ENCODE results near the gene LMAN2L.

Gene LMAN2L

GRCh38 chr2:96760036-96760985 is 20.4 kb upstream of the LMAN2L start, which contains the start of gene CNNM4:
Gene CNNM4 (plus strand): TSS chr2:96760902. CDS start chr2:96761000, 98 bp downstream.
- FAIRE-seq: no peak

GRCh38 chr2:96759548-96759947 is 19.7 kb upstream of the LMAN2L start:
- no peak for FAIRE-seq

- FAIRE-seq: no peak
Measured at GRCh38 chr2:96758987-96759386, 19.1 kb upstream of the LMAN2L start.

- no peak for FAIRE-seq
Measured at GRCh38 chr2:96757477-96757860, 17.6 kb upstream of the LMAN2L start.

GRCh38 chr2:96756788-96757476 is 17.1 kb upstream of the LMAN2L start:
- FAIRE-seq: no peak

- no peak for FAIRE-seq
Measured at GRCh38 chr2:96754317-96754716, 14.5 kb upstream of the LMAN2L start.

GRCh38 chr2:96753661-96754282 is 13.9 kb upstream of the LMAN2L start:
- FAIRE-seq: no peak

- FAIRE-seq: no peak
Measured at GRCh38 chr2:96751800-96752199, 11.9 kb upstream of the LMAN2L start.

GRCh38 chr2:96747061-96747617 is 7.3 kb upstream of the LMAN2L start:
- no peak for FAIRE-seq

- FAIRE-seq: no peak
Measured at GRCh38 chr2:96739076-96739632, 710 bp downstream of the LMAN2L start.

- FAIRE-seq: no peak
Measured at GRCh38 chr2:96737831-96738230, 2.0 kb downstream of the LMAN2L start.

- no peak for FAIRE-seq
Measured at GRCh38 chr2:96737251-96737650, 2.6 kb downstream of the LMAN2L start.

GRCh38 chr2:96734880-96735583 is 4.8 kb downstream of the LMAN2L start:
- no peak for FAIRE-seq

- no peak for FAIRE-seq
Measured at GRCh38 chr2:96733931-96734330, 5.9 kb downstream of the LMAN2L start.

- no peak for FAIRE-seq
Measured at GRCh38 chr2:96730212-96730611, 9.7 kb downstream of the LMAN2L start.

- FAIRE-seq: no peak
Measured at GRCh38 chr2:96729748-96730147, 10.1 kb downstream of the LMAN2L start.

GRCh38 chr2:96727431-96727830 is 12.4 kb downstream of the LMAN2L start:
- FAIRE-seq: no peak

- FAIRE-seq: no peak
Measured at GRCh38 chr2:96726131-96726530, 13.7 kb downstream of the LMAN2L start.

GRCh38 chr2:96716388-96716787 is 23.5 kb downstream of the LMAN2L start:
- FAIRE-seq: no peak

GRCh38 chr2:96715658-96716057 is 24.2 kb downstream of the LMAN2L start:
- FAIRE-seq: no peak

GRCh38 chr2:96710985-96711384 is 28.9 kb downstream of the LMAN2L start:
- no peak for FAIRE-seq

Measured in TTC549 (cell line).